ENCODE results near the gene TRIO.

TRIO gene

DNA sequence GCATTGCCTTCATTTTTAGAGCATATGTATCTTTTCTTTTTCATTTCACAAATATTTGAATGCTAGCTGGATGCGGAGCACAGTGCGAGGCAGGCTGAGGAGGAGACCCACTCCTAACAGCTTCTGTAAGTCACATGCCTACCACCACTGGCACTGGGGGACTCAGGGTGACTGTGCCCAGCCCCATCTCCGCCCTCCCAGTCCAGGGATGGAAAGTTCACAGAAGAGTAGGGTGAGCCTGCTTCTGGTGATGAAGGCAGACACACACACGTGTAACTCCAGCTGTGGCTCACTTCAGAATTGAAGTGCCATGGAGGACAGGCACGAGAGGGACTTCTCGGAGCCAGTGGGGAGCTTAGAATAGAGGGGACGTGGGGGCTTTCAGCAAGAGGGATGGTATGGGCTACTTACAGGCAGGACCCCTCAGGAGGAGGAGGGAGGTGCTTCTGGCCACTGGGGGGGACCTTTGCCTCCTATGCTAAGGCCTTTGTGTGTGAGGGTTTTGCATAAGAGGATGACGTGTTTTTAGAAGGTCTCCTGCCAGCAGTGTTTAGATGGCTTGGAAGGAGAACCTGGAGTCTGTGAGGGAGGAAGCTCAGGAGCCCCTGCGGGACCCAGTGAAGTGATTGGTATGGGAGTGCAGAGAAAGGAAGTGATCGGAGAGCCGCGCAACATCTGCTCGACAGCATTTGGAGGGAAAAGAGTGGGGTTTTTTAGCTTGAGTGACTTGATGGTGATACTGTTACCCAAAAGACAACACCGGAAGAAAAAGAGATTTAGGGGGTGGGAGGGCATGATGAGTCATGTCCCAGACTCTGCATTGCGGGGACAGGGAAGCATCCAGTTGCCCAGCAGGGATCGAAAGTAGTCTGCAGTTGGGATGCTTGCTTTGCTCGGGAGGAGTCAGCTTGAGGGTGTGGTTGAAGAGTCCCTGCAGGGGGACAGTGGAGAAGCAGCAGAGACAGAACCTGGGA, 274.9 kb downstream of the TRIO start:
- Histone ChIP-seq H2AFZ (ENCODE audit: low read depth, low read length, severe bottlenecking) (no peak overlapping the region), H3K9me3 (ENCODE audit: insufficient read depth, low read length) (no peaks in the 10 kb centered on the region), H3K27me3 (ENCODE audit: low read length) (no peaks in the 10 kb centered on the region), H3K27ac (ENCODE audit: low read depth, low read length) (no peak overlapping the region), H3K79me2 (ENCODE audit: insufficient read depth, low read length) (no peaks in the 10 kb centered on the region), H3K4me2 (ENCODE audit: low read depth, low read length, poor library complexity, severe bottlenecking) (no peak overlapping the region), H4K20me1 (ENCODE audit: low read depth, low read length) (no peaks in the 10 kb centered on the region), H3F3A (ENCODE audit: insufficient read depth) (no peaks in the 10 kb centered on the region), H3K4me3 (ENCODE audit: insufficient read depth, low read length, poor library complexity, severe bottlenecking) (no peak overlapping the region), H3K9me2 (replicated peaks; ENCODE audit: insufficient read depth, low read length) (no peaks in the 10 kb centered on the region), H3K9ac (ENCODE audit: low read length) (no peak overlapping the region), H3K36me3 (ENCODE audit: low read length) (no peaks in the 10 kb centered on the region)
- TF ChIP-seq, protein P1, sequence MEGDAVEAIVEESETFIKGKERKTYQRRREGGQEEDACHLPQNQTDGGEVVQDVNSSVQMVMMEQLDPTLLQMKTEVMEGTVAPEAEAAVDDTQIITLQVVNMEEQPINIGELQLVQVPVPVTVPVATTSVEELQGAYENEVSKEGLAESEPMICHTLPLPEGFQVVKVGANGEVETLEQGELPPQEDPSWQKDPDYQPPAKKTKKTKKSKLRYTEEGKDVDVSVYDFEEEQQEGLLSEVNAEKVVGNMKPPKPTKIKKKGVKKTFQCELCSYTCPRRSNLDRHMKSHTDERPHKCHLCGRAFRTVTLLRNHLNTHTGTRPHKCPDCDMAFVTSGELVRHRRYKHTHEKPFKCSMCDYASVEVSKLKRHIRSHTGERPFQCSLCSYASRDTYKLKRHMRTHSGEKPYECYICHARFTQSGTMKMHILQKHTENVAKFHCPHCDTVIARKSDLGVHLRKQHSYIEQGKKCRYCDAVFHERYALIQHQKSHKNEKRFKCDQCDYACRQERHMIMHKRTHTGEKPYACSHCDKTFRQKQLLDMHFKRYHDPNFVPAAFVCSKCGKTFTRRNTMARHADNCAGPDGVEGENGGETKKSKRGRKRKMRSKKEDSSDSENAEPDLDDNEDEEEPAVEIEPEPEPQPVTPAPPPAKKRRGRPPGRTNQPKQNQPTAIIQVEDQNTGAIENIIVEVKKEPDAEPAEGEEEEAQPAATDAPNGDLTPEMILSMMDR (IDR thresholded peaks at IDR 0.05; ENCODE audit: insufficient read depth, low read length, poor library complexity, severe bottlenecking): no peak
- no peak for TF ChIP-seq EZH2phosphoT487 (conservative IDR thresholded peaks at IDR 0.05; ENCODE audit: low read length)

- H3K27ac ChIP-seq (ENCODE audit: low read depth, low read length): no peak overlapping the region
Measured at GRCh38 chr5:14419686-14420085, 276.5 kb downstream of the TRIO start.

GRCh38 chr5:14420101-14420811, 277.1 kb downstream of the TRIO start:
- no peaks in the 10 kb centered on the region for H3K36me3 ChIP-seq (ENCODE audit: low read length)
- H3K79me2 ChIP-seq (ENCODE audit: insufficient read depth, low read length): no peaks in the 10 kb centered on the region
- no peaks in the 10 kb centered on the region for H4K20me1 ChIP-seq (ENCODE audit: low read depth, low read length)
- no peaks in the 10 kb centered on the region for H3F3A ChIP-seq (ENCODE audit: insufficient read depth)
- H3K9me3 ChIP-seq (ENCODE audit: insufficient read depth, low read length): no peaks in the 10 kb centered on the region
- TF ChIP-seq, protein P1 (IDR thresholded peaks at IDR 0.05; ENCODE audit: insufficient read depth, low read length, poor library complexity, severe bottlenecking): no peak
- TF ChIP-seq EZH2phosphoT487 (conservative IDR thresholded peaks at IDR 0.05; ENCODE audit: low read length): no peak
- H2AFZ ChIP-seq (ENCODE audit: low read depth, low read length, severe bottlenecking): no peak overlapping the region
- no peaks in the 10 kb centered on the region for H3K27me3 ChIP-seq (ENCODE audit: low read length)
- no peak overlapping the region for H3K4me2 ChIP-seq (ENCODE audit: low read depth, low read length, poor library complexity, severe bottlenecking)
- H3K4me3 ChIP-seq (ENCODE audit: insufficient read depth, low read length, poor library complexity, severe bottlenecking): no peak overlapping the region
- H3K9ac ChIP-seq (ENCODE audit: low read length): no peak overlapping the region
- H3K27ac ChIP-seq (ENCODE audit: low read depth, low read length): no peak overlapping the region
- no peaks in the 10 kb centered on the region for H3K9me2 ChIP-seq (replicated peaks; ENCODE audit: insufficient read depth, low read length)

More at GRCh38 chr5:14419686-14420085, 276.5 kb downstream of the TRIO start:
- no peak overlapping the region for H3K9ac ChIP-seq (ENCODE audit: low read length)
- no peaks in the 10 kb centered on the region for H3K27me3 ChIP-seq (ENCODE audit: low read length)
- TF ChIP-seq EZH2phosphoT487 (conservative IDR thresholded peaks at IDR 0.05; ENCODE audit: low read length): no peak
- TF ChIP-seq, protein P1 (IDR thresholded peaks at IDR 0.05; ENCODE audit: insufficient read depth, low read length, poor library complexity, severe bottlenecking): no peak
- no peaks in the 10 kb centered on the region for H3F3A ChIP-seq (ENCODE audit: insufficient read depth)
- no peak overlapping the region for H3K4me3 ChIP-seq (ENCODE audit: insufficient read depth, low read length, poor library complexity, severe bottlenecking)
- H2AFZ ChIP-seq (ENCODE audit: low read depth, low read length, severe bottlenecking): no peak overlapping the region
- no peaks in the 10 kb centered on the region for H3K9me2 ChIP-seq (replicated peaks; ENCODE audit: insufficient read depth, low read length)
- H3K4me2 ChIP-seq (ENCODE audit: low read depth, low read length, poor library complexity, severe bottlenecking): no peak overlapping the region
- no peaks in the 10 kb centered on the region for H3K9me3 ChIP-seq (ENCODE audit: insufficient read depth, low read length)
- H4K20me1 ChIP-seq (ENCODE audit: low read depth, low read length): no peaks in the 10 kb centered on the region
- no peaks in the 10 kb centered on the region for H3K36me3 ChIP-seq (ENCODE audit: low read length)
- no peaks in the 10 kb centered on the region for H3K79me2 ChIP-seq (ENCODE audit: insufficient read depth, low read length)
